A673 (cell line): ENCODE results near the gene PPARGC1A.

Experiments used
- CTCF ChIP-seq: fragments of 300-800, 200-600 bp; sonication (generic); conservative IDR thresholded peaks from 2 replicates; pipeline ENCODE4 v1.5.1; 2017; ENCODE audit warnings: low read depth, mild to moderate bottlenecking, antibody characterized with exemption, low read length, moderate library complexity, mixed read lengths
- EZH2 ChIP-seq: fragments of 200-600 bp; sonication (generic); IDR thresholded peaks from 2 replicates; pipeline ENCODE4 v1.6.1; 2017; ENCODE audit warnings: borderline replicate concordance, low read depth, mild to moderate bottlenecking, mixed read lengths, antibody characterized with exemption, low read length; ENCODE audit not compliant: poor library complexity, severe bottlenecking

- TF ChIP-seq CTCF (no peak), EZH2 (no peak)
These were observed 17.0 kb upstream of the PPARGC1A start for GRCh38 chr4:23906839-23907238.
